ENCODE results near the gene TRA2B.
"Not testable (repeated sequence)": the region's sequence is repeated elsewhere in the genome, so short reads cannot be mapped to it uniquely, and the experiment has no call there.

DNA sequence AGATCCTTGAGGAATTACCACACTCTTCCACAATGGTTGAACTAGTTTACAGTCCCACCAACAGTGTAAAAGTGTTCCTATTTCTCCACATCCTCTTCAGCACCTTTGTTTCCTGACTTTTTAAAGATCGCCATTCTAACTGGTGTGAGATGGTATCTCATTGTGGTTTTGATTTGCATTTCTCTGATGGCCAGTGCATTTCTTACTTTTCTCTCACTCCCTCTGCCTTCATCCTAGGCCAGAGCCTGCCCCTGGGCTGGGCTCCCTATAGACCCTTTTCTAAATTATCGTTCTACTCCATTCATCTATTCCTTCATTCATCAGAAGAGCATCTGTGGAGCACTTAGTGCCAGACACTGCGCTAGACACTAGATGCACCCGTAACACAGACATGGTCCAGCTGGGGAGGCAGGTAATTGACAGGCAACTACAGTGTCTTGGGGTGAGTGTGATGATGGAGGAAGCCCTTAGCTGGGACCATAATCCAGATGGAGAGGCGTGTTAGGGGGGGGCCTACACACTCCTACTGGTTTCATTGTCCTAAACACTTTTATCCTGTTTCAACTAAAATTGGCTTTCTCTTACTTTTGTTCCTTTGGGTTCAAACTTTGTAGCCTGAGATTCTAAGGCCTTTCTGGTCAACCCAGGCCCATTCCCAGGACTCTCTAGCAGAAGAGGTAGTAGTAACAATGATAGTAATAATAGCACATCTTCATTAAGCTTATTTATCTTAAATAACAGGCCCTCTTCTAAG, 27.3 kb downstream of the TRA2B start:
- not testable (repeated sequence) for TF ChIP-seq FOXK1, MAX, HMGXB4 (CRISPR knock-in tag; IDR thresholded peaks at IDR 0.05)
- TF ChIP-seq, protein P1, sequence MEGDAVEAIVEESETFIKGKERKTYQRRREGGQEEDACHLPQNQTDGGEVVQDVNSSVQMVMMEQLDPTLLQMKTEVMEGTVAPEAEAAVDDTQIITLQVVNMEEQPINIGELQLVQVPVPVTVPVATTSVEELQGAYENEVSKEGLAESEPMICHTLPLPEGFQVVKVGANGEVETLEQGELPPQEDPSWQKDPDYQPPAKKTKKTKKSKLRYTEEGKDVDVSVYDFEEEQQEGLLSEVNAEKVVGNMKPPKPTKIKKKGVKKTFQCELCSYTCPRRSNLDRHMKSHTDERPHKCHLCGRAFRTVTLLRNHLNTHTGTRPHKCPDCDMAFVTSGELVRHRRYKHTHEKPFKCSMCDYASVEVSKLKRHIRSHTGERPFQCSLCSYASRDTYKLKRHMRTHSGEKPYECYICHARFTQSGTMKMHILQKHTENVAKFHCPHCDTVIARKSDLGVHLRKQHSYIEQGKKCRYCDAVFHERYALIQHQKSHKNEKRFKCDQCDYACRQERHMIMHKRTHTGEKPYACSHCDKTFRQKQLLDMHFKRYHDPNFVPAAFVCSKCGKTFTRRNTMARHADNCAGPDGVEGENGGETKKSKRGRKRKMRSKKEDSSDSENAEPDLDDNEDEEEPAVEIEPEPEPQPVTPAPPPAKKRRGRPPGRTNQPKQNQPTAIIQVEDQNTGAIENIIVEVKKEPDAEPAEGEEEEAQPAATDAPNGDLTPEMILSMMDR (IDR thresholded peaks at IDR 0.05), result not testable (repeated sequence)
